ENCODE results near the gene BTLA. TPM values are rescaled to one million over a fixed set of nuclear protein-coding genes. Genes with fewer than 3 reads are reported as not detected.
"Not testable (repeated sequence)": the region's sequence is repeated elsewhere in the genome, so short reads cannot be mapped to it uniquely, and the experiment has no call there.

The BTLA gene
- total RNA-seq, 1 donor from 2014 or later = 3.9 TPM

DNA sequence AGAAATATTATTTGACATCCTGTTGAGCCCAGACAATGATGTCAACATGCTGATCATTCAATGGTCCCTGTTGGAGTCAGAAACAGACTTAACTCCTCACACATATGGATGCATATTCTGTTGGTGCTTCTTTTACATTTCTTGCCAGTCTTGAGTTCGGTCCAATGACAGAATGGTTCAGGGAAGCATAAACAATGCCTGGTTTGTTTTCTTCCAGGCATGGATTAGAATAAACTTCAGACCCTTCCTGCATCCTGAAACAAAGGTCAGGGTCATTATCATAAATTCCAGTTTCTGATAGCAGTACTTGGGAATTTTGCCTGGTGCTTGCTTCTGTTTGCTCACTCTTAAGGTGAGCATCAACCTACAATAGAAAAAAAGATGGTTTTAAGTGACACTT lies 33.3 kb downstream of the BTLA start:
- H3K79me2 ChIP-seq (ENCODE audit: low read depth) = no peaks in the 10 kb centered on the region
- Mint-ChIP-seq H3K4me3 (no peak overlapping the region), H3K36me3 (no peaks in the 10 kb centered on the region), H3K27me3 (ENCODE audit: insufficient read depth, low read depth) (peaks cover 2% of the 10 kb centered on the region), H3K4me1 (no peaks in the 10 kb centered on the region), H3K9me3 (no peaks in the 10 kb centered on the region), H3K27ac (no peak overlapping the region)
- H3K27ac ChIP-seq = no peak overlapping the region
- no peaks in the 10 kb centered on the region for H3K4me1 ChIP-seq
- H3K9me3 ChIP-seq (ENCODE audit: low read depth) = no peaks in the 10 kb centered on the region
- H3K36me3 ChIP-seq = no peaks in the 10 kb centered on the region
- no peaks in the 10 kb centered on the region for H3K27me3 ChIP-seq
- H2AFZ ChIP-seq (replicated peaks) = no peak overlapping the region
- H3K4me3 ChIP-seq = no peak overlapping the region
- TF ChIP-seq EZH2 (IDR thresholded peaks at IDR 0.05) = no peak
- no peak for TF ChIP-seq EZH2phosphoT487 (IDR thresholded peaks at IDR 0.05)
- TF ChIP-seq, protein P1, sequence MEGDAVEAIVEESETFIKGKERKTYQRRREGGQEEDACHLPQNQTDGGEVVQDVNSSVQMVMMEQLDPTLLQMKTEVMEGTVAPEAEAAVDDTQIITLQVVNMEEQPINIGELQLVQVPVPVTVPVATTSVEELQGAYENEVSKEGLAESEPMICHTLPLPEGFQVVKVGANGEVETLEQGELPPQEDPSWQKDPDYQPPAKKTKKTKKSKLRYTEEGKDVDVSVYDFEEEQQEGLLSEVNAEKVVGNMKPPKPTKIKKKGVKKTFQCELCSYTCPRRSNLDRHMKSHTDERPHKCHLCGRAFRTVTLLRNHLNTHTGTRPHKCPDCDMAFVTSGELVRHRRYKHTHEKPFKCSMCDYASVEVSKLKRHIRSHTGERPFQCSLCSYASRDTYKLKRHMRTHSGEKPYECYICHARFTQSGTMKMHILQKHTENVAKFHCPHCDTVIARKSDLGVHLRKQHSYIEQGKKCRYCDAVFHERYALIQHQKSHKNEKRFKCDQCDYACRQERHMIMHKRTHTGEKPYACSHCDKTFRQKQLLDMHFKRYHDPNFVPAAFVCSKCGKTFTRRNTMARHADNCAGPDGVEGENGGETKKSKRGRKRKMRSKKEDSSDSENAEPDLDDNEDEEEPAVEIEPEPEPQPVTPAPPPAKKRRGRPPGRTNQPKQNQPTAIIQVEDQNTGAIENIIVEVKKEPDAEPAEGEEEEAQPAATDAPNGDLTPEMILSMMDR (IDR thresholded peaks at IDR 0.05) = no peak
- no peaks in the 10 kb centered on the region for H4K20me1 ChIP-seq (ENCODE audit: low read depth)
- H3K9ac ChIP-seq = no peak overlapping the region
- DNase-seq (ENCODE audit: low spot score) = no peak
- no peak overlapping the region for H3K4me2 ChIP-seq
- H3F3A ChIP-seq (ENCODE audit: low read depth) = no peaks in the 10 kb centered on the region

DNA sequence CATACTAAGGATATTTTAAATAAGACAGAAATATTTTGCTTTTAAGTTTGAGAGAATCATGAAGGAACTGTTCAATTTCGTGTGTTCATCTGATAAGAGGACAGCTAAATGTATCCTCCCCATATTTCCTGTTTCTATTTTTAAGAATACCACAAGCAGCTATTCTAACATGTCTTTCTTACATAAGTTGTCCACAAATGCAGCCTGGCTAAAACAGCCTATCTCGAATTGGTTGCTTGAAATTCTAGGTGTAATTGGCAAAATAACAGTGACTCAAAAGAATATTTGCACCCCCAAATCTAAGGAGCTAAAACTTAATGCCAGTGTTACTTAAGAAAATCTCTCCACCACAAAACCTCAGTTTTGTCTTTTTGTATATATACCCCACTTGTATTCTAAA lies 35.0 kb downstream of the BTLA start:
- H3K9me3 ChIP-seq (ENCODE audit: low read depth) = no peaks in the 10 kb centered on the region
- no peaks in the 10 kb centered on the region for H3K36me3 Mint-ChIP-seq
- no peaks in the 10 kb centered on the region for H3K4me1 ChIP-seq
- no peak overlapping the region for H2AFZ ChIP-seq (replicated peaks)
- H4K20me1 ChIP-seq (ENCODE audit: low read depth) = no peaks in the 10 kb centered on the region
- H3K27me3 ChIP-seq = no peaks in the 10 kb centered on the region
- peaks cover 2% of the 10 kb centered on the region for H3K27me3 Mint-ChIP-seq (ENCODE audit: insufficient read depth, low read depth)
- H3K27ac Mint-ChIP-seq = no peak overlapping the region
- no peak for TF ChIP-seq EZH2phosphoT487 (IDR thresholded peaks at IDR 0.05)
- TF ChIP-seq, protein P1 (IDR thresholded peaks at IDR 0.05) = no peak
- TF ChIP-seq EZH2 (IDR thresholded peaks at IDR 0.05) = no peak
- H3K27ac ChIP-seq = no peak overlapping the region
- no peaks in the 10 kb centered on the region for H3F3A ChIP-seq (ENCODE audit: low read depth)
- no peaks in the 10 kb centered on the region for H3K36me3 ChIP-seq
- no peak overlapping the region for H3K9ac ChIP-seq
- no peak overlapping the region for H3K4me3 Mint-ChIP-seq
- H3K4me1 Mint-ChIP-seq = no peaks in the 10 kb centered on the region
- DNase-seq (ENCODE audit: low spot score) = no peak
- H3K9me3 Mint-ChIP-seq = no peaks in the 10 kb centered on the region
- no peak overlapping the region for H3K4me2 ChIP-seq
- no peaks in the 10 kb centered on the region for H3K79me2 ChIP-seq (ENCODE audit: low read depth)
- no peak overlapping the region for H3K4me3 ChIP-seq

DNA sequence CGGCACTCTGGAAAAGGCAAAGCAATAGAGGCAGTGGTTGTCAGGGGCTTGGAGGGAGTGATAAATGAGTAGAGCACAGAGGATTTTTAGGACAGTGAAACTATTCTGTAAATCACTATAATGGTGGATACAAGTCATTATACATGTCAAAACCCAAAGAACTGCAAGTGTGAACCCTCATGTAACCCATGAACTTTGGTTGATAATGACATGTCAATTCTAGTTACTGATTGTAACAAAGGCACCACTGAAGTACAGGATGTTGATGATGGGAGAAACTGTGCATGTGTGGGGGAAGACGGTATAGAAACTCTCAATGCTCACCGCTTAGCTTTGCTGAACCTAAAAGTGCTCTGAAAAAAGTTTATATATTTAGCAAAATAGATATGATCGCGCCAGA lies 36.0 kb downstream of the BTLA start:
- Histone ChIP-seq H3K79me2 (ENCODE audit: low read depth) (no peaks in the 10 kb centered on the region), H3K4me1 (no peaks in the 10 kb centered on the region), H3K36me3 (no peaks in the 10 kb centered on the region), H3F3A (ENCODE audit: low read depth) (no peaks in the 10 kb centered on the region), H3K9me3 (ENCODE audit: low read depth) (no peaks in the 10 kb centered on the region), H3K27ac (no peak overlapping the region), H3K4me3 (no peak overlapping the region), H3K9ac (no peak overlapping the region), H4K20me1 (ENCODE audit: low read depth) (no peaks in the 10 kb centered on the region), H2AFZ (replicated peaks) (no peak overlapping the region), H3K4me2 (no peak overlapping the region), H3K27me3 (no peaks in the 10 kb centered on the region)
- Mint-ChIP-seq H3K9me3 (no peaks in the 10 kb centered on the region), H3K27ac (no peak overlapping the region), H3K27me3 (ENCODE audit: insufficient read depth, low read depth) (peaks cover 2% of the 10 kb centered on the region), H3K4me3 (no peak overlapping the region), H3K4me1 (no peaks in the 10 kb centered on the region), H3K36me3 (no peaks in the 10 kb centered on the region)
- no peak for TF ChIP-seq EZH2 (IDR thresholded peaks at IDR 0.05)
- TF ChIP-seq, protein P1 (IDR thresholded peaks at IDR 0.05) = no peak
- TF ChIP-seq EZH2phosphoT487 (IDR thresholded peaks at IDR 0.05) = no peak
- DNase-seq (ENCODE audit: low spot score) = no peak

- H3K27me3 Mint-ChIP-seq (ENCODE audit: insufficient read depth, low read depth); H3K36me3 Mint-ChIP-seq; H3K9me3 Mint-ChIP-seq: not testable (repeated sequence)
Measured at GRCh38 chr3:112461787-112462186, 37.5 kb downstream of the BTLA start.

More at GRCh38 chr3:112461787-112462186, 37.5 kb downstream of the BTLA start:
- not testable (repeated sequence) for H3K9me3 ChIP-seq (ENCODE audit: low read depth); H3K4me3 Mint-ChIP-seq; H3F3A ChIP-seq (ENCODE audit: low read depth); H3K36me3 ChIP-seq; H2AFZ ChIP-seq (replicated peaks); H3K4me2 ChIP-seq; H3K9ac ChIP-seq; H4K20me1 ChIP-seq (ENCODE audit: low read depth); H3K4me1 ChIP-seq; DNase-seq (ENCODE audit: low spot score); H3K27me3 ChIP-seq; H3K4me1 Mint-ChIP-seq; H3K27ac ChIP-seq; H3K79me2 ChIP-seq (ENCODE audit: low read depth); H3K4me3 ChIP-seq; H3K27ac Mint-ChIP-seq
